Stimulated activated CD4-positive, alpha-beta T cell treated with anti-CD3 and anti-CD28 coated beads, Interleukin-15, amount 100 ng/mL, for 1 hour (primary cell): ENCODE results near the gene ADAMTSL5.
"Not testable (repeated sequence)": the region's sequence is repeated elsewhere in the genome, so short reads cannot be mapped to it uniquely, and the experiment has no call there.

Experiments
- DNase-seq, 2 donors: peaks; one replicate each; pipeline ENCODE4 v3.0.0-alpha.2; 2020; ENCODE audit warnings: low read depth in 1 of 2, low spot score in 1 of 2

ADAMTSL5 gene

DNA sequence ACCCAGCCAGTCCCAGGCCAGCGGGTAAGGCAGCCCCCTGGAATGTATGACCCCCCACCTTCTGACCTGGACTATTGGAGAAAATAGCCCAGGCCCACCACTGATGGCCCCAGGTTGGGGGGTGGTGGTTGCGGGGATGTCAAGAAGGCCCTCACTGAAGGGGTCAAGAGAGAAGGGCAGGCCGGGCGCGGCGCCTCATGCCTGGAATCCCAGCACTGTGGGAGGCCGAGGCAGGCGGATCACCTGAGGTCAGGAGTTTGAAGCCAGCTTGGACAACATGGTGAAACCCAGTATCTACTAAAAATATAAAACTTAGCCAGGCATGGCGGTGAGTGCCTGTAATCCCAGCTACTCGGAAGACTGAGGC, 1.5 kb upstream of the ADAMTSL5 start:
- DNase-seq = no peak

DNA sequence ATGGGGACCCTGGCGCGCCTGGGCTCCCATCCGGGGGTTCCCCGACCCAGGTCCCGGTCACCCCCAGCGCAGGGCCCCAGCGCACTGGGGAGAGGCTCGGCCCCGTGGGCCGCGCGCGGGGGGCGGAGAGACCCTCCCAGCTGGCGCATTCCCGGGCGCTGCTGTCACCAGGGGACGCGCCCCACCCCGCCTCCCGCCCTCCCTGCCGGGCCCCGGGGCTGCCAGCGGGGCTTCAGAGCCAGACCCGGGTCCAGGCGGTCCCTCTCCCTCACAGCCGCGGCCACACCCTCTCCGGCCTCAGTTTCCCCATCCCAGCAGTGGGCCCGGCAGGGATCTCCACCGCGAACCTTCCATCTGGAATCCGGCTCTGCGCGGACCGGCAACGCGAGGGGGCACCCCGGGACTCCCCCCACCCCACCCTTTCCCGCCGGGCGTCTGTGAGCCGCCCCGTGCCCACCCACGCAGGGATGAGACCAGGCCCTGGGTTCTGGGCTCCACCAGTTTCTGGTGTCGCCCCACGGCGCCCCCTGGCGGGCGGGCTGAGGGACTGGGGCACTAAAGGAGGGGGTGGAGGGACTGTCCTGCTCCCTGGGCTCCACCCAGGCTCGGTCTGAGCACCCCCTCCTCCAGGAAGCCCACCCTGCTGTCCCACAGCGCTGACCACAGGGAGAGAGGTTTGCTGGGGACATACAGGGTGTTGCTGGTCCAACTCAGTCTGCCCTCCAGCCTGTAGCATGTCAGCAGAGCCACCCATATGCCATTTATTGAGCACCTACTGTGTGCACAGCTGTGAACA, 878 bp upstream of the ADAMTSL5 start:
- peak; percentile 51 to 59 for DNase-seq

DNA sequence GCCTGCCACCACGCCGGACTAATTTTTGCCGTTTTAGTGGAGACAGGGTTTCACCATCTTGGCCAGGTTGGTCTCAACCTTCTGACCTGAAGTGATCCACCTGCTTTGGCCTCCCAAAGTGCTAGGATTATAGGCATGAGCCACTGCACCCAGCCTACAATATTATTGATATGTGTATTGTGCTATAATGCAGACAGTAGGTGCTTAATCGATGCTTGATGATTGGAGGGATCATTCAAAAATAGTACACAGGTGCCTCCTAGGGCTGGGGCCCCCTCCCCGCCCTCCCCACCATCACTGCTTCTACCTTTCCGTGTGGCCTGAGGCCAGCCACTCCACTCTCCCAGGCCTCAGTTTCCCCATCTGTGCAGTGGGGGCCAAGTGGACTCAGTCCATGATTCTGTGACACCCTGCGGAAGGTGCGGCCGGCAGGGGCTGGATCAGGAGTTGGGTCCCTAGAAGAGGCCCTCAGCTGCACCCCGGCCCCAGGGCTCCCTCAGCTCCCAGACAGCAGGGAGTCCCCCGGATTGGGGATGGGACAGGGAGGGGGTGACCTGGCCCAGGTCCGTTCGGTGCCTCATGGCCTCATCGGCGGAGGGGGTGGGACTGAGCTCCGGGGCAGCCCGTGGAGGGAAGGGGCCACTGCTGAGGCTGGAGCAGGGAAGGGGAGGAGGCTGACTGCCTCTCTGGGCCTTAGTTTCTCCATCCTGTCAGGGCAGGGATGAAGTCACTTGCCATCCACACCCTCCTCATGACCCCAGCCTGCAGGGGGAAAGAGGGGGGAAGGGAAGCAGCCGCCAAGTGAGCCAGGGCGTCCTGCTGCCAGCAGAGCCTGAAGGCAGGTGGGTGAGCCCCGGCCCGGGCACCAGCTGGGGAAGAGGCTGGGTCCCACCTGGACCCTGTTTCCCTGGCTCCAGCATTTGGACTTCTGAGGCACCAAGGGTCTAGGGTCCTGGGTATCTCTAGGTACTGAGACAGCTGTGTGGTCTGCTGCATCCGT, 1.2 kb downstream of the ADAMTSL5 start:
- DNase-seq = no peak

DNA sequence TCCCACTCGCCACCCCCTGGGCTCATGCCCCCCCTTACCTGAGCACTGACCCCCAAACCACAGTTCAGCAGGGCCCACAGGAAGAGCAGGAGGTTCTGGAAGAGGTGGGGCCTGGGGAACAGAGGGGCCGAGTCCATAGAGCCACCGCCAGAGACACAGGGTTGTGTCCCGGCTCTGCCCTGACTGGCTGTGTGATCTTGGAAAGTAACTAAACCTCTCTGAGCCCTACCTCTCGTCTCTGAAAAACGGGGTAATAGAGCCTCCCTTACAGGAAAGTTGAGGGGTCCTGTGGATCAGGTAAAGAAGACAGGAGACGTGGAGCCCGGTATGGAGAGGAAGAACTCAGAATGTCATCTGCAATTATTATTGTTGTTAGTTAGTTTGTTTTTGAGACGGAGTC, 2.0 kb downstream of the ADAMTSL5 start:
- no peak for DNase-seq

DNA sequence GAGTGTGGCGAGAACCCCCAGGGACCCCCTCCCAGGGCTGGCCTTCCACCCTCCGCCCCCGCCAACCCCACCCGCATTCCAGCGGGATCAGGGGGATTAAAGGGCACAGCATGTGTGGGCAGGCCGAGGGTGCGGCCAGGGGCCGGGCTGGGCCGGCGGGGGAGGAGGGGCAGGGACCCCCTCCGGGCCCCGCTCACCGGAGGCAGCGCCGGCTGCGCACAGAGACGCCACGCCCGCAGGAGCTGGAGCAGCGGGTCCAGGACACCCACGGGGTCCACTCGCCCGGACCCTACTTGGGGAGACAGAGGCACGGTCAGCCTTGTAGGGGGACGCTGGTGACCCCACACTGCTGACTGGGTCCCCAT, 2.4 kb downstream of the ADAMTSL5 start:
- DNase-seq = no peak

DNA sequence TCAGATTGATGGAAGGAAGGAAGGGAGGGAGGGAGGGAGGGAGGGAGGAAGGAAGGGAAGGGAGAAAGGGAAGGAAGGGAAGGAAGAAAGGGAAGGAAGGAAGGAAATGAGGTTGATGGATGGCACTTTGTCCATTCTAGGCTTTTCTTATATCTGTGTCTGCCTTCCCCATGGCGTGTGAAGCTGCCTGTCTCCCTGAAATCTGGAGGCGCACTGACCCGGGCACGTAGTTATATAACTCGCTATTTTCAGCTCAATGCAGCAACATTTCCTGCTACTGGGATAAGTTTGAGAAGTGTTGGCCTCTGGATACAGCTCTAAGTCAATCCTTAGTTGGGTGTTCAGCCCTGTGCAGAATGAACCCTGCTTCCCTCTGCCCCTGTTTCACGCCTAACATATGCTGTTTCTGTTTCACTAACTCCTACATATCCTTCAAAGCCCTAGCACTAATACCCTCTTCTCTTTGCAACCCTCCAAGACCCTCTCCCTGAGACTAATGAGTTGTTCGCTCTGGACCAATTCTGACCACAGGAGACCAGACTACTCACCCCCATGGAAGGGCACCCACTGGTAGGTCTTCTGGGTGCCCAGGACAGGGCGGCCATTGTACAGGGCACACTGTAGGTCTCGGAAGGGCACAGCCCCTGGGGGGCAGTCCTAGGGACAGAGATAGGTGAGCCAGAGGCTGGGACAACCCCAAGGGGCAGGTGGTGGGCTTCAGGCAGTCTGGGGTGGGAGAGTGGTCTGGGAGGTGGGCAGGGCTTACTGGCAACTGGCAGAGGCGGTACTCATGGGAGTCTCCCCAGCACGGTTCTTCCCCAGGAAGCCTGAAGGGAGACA, 3.0 kb downstream of the ADAMTSL5 start:
- DNase-seq = no peak

DNA sequence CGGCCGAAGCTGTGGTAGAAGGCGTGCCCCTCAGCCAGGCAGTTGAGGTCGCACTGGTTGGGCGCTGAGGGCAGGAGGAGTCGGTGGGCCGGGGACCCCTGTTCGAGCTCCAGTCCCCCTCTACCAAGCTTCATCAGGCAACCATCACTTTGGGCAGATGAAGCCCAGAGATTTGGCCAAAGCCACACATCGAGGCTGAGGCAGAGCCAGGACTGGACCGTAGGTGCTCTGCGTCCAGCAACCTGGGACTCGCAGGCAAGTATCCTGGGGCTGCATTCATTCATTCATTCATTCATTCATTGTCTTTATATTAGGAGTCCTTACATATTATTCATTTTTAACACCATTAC, 4.3 kb downstream of the ADAMTSL5 start:
- DNase-seq = no peak

DNA sequence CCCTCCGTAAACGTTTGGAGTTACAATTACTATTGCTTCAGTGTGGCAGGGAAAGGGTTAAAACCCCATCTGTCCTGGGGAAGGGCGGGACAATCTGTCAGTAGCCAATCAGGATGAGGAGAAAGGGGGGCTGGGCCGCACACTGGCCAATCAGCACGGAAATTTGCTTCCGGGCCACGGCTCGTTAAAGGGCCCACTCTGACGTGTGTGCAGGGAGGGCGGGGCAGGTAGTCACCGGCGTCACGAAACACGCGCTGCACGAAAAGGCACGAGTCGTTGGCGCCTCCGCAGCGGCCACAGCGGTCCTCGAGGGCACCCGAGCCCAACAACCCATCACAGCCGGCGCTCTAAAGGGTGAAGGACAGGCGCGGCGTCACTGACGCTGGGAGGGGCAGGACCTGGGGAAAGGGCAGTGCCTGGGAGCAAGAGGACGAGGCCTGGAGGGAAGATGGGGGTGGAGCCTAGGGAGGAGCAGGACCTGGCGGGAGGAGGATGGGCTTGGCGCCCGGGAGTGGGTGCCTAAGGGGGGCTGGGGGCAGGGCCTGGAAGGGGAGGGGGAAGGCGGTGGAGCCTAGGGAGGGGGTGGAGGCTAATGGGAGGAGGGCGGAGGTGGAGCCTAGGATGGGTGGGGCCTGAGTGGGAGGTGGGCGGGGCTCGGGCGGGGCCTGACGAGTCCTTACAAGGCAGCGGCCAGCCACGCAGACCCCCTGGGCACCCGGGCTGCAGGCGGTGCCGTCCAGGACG, 4.9 kb downstream of the ADAMTSL5 start:
- peak; percentile 82 to 84 for DNase-seq

DNA sequence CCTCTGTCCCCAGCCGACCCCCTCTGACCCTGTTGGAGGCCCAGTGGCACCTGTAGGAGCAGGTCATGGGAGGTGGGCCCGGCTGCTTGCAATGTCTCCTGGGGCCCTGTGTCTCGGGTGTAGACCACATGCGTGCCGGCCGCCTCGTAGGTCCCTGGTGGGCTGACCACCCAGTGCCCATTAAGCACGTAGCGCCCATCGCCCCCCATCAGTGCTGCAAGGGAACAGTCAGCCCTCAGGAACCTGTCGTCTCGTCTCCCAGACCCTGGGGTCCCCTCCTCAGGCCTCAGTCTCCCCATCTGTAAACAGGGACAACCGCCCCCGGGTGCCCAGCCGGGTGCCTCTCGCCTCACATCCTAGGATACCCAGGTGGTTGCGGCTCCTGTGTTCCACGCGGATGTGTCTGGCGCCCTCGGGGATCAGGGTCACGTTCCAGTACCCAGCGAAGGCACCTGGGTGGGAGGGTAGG, 5.6 kb downstream of the ADAMTSL5 start:
- no peak for DNase-seq

DNA sequence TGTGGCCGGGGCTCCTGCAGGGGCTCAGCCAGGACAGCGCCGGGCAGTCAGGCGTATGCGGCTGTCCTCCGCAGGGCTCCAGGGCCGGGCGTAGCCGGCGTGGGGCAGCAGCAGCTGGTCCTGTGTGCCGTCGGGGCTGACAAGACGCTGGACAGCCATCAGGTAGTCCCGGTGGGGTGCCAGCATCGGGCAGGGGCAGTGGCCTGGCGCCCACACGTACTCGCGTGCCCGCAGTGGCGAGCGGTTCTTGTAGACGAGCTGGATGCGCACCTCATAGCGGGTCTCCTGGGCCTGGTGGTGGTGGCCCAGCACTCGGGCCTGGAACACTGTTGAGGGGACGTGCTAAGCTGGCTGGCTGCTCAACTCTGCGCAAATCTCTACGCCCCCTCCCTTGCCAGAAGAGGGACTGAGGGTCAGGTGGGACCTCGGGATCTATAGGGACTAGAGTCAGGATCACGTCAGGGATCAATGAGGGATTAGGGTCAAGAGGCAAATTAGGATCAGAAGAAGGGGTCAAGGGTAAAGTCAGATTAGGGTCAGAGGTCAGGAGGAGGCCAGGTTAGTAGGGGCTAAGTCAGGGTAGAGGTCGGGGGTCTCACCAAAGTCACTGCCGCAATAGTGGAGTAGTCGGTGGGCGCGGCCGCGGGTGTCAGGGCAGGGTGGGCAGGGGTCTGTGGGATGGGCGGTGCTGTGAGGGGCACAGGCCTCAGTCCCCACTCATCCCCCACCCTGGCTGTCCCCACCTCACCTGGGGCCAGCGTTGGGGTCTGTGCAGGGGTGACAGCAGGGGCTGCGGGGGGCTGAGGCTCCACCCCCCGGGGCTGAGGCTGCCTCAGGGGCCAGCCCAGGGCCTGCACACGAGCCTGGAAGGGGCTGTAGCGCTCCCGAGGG, 6.6 kb downstream of the ADAMTSL5 start:
- DNase-seq = no peak

DNA sequence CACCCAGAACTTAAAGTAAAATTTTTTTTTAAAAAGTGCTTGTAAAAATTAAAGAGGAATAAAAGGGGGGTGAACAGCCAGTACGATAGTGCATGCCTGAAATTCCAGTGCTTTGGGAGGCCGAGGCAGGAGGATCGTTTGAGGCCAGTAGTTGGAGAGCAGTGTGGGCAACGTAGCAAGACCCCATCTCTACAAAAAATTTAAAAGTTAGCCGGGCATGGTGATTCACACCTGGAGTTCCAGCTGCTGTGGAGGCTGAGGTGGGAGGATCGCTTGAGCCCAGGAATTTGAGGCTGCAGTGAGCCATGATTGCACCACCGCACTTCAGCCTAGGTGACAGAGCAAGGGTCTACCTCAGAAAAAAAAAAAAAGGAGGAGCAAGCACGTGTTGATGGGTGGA, 7.8 kb downstream of the ADAMTSL5 start:
- no peak for DNase-seq

DNA sequence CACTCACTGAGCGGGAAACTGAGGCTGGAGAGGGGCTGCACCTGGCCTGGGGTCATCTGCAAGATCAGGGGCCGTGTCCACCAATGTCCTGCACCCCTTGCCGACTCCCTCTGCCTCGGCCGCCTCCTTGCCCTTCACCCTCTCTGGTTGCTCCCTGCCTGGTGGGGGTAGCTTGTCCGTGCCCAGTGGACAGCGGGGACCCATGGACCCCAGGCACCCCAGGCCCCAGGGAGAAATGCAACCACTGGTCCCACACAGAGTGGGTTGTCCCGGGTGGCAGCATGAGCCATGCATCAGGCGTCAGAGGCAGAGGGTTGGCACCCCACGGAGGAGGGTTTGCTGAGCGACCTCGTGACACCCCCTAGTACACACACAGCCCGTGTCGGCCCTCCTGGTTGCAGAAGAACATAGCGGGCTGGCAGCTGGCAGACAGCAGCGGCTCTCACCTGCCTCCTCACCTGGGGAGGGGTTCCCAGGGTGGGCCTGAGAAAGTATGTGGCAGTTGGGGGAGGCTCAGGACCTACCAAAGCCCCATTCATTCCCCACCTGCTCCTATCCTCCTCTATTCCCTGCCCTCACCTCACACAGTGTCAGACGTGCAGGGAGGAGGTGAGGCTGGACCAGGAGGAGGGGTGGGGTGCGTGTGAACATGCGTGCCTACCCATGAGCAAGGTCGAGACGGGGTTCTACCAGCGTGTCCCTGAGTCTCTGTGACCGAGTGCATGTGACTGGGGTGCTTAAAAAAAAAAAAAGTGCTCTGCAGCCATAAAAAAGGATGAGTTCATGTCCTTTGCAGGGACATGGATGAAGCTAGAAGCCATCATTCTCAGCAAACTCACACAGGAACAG, 8.7 kb downstream of the ADAMTSL5 start:
- no peak for DNase-seq

DNA sequence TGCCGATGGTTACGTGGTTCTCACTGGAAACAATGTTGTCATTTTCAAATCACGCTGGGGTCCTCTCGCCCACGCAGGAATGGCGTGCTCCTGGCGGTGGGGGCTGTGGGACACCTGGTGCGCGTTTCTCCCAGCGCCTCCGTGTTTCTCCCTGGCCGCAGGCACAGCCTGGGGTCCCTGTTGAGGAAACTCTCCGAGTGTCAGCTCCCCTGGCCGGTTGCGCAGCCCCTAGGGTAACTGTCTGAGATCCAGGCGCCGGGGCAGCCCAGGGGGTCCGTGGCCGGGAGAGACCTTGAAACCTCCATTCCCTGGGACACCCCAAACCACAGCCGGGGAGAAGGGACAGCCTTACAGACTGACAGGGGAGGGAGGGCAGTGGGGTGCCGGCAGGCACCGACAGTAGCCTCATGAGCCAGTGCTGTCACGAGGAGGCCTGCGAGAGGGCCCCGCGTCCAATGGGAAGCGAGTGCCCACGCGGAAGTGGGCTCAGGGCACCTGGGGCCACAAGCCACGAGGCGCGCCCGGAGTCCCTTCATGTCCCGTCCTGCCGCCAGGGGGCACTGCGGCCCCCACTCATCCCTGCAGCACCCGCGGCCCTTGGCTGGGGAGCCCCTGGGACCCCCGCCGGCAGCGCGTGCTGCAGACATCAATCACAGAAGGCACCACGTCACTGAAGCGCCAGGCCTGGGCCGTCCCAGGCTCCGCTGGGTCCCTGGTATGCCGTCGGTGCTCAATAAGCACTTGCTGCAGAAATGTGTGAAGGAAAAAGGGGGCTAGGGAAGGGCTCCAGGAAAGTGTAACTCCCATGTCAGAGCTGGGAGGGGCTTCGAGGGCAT, 9.5 kb downstream of the ADAMTSL5 start:
- peak; percentile 32 to 62 for DNase-seq

DNA sequence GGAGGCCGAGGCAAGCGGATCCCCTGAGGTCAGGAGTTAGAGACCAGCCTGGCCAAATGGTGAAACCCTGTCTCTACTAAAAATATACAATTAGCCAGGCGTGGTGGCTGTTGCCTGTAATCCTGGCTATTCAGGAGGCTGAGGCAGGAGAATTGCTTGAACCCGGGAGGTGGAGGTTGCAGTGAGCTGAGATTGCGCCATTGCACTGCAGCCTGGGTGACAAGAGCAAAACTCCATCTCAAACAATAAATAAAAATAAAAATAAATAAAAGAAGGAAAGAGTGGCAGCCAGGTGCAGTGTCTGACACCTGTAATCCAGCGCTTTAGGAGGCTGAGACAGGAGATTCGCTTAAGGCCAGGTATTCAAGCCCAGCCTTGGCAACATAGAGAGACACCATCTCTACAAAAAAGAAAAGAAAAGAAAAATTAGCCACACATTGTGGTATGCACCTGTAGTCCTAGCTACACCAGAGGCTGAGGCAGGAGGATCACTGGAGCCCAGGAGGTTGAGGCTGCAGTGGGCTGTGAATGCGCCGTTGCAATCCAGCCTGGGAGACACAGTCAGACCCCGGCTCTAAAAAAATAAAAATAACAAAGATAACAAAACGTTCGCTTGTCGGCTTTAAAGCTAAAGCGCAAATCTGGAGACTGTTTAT, 10.3 kb downstream of the ADAMTSL5 start:
- DNase-seq = no peak

DNA sequence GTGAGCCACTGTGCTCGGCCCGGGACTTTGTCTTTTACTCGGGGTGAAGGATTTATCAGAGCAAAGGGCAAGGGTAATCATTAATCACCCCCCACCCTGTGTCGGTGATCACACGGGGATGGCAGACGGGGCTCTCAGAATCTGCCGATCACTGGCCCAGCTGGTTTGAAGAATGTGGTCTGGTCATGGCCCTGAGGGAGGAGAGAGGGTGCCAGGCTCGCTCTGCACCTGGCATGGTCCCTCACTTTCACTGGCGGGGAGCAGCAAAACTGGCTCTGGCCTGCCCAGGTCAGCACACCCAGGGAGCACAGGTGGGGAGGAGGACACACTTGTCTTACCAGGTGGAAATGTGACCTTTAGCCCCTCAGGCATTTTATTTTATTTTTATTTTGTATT, 11.6 kb downstream of the ADAMTSL5 start:
- no peak for DNase-seq

DNA sequence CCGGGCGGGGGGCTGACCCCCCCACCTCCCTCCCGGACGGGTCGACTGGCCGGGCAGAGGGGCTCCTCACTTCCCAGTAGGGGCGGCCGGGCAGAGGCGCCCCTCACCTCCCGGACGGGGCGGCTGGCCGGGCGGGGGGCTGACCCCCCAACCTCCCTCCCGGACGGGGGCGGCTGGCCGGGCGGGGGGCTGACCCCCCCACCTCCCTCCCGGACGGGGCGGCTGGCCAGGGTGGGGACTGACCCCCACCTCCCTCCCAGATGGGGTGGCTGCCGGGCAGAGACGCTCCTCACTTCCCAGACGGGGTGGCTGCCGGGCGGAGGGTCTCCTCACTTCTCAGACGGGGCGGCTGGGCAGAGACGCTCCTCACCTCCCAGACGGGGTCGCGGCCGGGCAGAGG, 13.6 kb downstream of the ADAMTSL5 start:
- not testable (repeated sequence) for DNase-seq

DNA sequence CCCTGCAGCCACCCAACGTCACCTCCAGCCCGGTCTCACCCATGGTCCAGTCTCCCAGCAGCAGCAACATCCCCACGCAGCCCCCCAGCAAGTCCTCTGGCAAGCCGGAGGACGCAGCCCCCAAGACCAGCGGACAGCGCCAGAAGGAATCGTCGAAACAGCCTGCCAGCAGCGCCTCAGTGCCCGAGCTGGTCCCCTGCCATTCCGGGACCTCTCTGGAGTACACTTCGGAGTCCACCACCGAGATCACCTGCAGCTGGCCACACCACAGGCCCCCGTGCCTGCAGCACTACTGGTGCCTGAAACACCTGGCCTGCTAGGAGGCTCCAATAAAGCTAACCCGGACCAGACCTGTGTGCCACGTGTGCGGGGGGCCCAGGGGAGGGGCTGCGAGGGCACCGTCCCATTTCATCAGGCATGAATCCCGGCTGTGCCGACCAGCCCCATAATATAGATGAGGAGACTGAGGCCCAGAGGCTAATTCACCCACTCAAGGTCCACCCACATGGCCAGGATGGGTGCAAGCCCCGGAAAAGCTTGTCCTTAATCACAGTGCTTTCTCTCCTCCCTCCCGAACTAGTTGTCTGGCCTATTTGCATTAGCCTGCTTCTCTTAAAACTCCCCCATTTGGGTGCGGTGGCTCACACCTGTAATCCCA, 15.1 kb downstream of the ADAMTSL5 start:
- DNase-seq = no peak
